OCI-M2 (cell line): ENCODE measurements around the gene SPACA7.
"Not testable (repeated sequence)": the region's sequence is repeated elsewhere in the genome, so short reads cannot be mapped to it uniquely, and the experiment has no call there.

ENCODE experiments used
- DNase-seq: peaks from one replicate; lab custom pipeline; 2025; ENCODE audit not compliant: unreplicated experiment; lab: John Stamatoyannopoulos, UW

Gene SPACA7

GRCh38 chr13:112416647-112417046 is 40.5 kb downstream of the SPACA7 start:
- no peak for DNase-seq

GRCh38 chr13:112417079-112417478 is 40.9 kb downstream of the SPACA7 start:
- DNase-seq, result no peak

GRCh38 chr13:112424098-112424497 is 47.9 kb downstream of the SPACA7 start:
- DNase-seq, result no peak

- DNase-seq, result no peak
These were observed 52.5 kb downstream of the SPACA7 start for GRCh38 chr13:112428704-112429103.

DNA sequence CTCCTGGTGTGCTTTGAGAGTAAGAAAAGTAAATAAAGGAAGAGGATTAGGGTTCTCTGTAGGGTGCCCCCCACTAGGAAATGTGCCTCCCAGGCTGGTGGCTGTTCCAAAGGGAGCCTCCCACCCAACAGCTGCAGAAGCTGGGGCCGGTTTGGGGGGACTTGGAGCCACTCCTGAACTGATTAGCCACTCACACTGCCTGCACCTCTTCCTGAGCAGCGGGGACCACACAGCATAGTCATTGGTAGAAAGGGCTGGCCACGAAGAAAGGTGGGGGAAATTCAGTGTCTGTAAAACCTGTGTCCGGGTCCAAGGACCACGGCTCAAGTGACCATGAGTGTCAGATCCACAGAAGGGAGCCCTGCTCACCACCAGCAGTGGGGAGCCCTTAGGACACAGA is 55.6 kb downstream of the SPACA7 start:
- no peak for DNase-seq

- DNase-seq, result not testable (repeated sequence)
These were observed 56.6 kb downstream of the SPACA7 start for GRCh38 chr13:112432734-112433133.

DNA sequence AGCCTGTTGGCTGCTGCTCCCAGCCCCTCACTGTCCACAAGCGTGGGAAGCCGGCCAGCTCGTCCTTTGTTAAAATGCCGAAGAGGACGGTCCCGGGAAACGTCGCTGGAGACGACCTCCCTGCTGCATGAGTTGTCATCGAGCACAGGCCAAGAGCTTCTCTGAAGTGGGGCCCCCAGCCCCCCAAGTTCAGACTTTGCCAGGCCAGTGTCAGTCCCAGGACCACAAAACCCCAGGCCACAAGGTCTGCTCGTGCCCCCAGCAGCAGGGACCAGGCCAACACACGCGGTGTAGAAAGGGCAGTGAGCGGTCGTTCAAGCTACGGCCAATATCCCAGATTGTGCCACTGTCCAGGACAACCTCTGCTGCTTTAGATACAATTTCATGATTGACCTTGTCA is 57.4 kb downstream of the SPACA7 start:
- not testable (repeated sequence) for DNase-seq

DNA sequence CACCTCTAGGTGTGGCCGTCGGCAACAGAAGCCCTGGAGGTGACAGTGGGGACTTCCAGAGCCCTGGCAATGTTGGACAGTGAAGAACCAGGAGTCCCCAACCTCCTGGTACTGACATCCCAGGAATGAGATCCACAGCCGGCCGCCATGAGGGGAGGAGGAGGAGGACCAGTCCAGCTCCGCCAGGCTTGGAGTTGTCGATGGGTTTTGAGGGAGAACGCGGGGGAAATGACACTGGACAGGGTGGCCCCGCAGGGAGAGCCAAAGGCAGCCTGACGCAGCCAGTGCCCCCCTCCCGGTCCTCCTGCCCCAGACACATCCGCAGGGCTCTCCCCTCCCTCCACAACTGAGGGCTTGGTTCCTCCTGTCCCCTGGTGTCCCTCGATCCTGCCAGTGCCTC is 57.9 kb downstream of the SPACA7 start:
- DNase-seq, result no peak

GRCh38 chr13:112434937-112435523 is 58.9 kb downstream of the SPACA7 start:
- no peak for DNase-seq

- no peak for DNase-seq
These were observed 59.8 kb downstream of the SPACA7 start for GRCh38 chr13:112435973-112436372.

DNA sequence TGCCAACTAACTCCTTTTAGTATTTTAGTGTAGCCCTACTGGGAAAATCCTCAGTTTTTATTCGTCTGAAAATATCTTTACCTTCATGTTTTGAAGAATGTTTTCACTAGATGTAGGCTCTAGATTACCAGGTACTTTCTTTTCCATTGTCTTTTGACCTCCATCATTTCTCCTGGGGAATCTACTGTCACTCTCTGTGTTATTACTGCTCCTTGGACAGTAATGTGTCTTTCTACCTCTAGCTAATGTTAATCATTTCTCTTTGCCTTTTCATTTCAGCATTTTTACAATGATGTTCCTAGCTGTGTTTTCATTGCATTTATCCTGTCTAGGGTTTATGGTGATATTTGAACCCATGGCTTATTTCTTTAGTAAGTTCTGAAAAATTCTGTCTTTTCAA is 61.9 kb downstream of the SPACA7 start:
- DNase-seq, result no peak

GRCh38 chr13:112438515-112438914 is 62.4 kb downstream of the SPACA7 start:
- DNase-seq, result no peak

- DNase-seq, result no peak
These were observed 65.1 kb downstream of the SPACA7 start for GRCh38 chr13:112441226-112441625.

- no peak for DNase-seq
These were observed 65.7 kb downstream of the SPACA7 start for GRCh38 chr13:112441779-112442310.

- no peak for DNase-seq
These were observed 66.4 kb downstream of the SPACA7 start for GRCh38 chr13:112442483-112443090.

- no peak for DNase-seq
These were observed 67.2 kb downstream of the SPACA7 start for GRCh38 chr13:112443191-112443994.

- DNase-seq, result no peak
These were observed 67.8 kb downstream of the SPACA7 start for GRCh38 chr13:112443995-112444311.

GRCh38 chr13:112444416-112445399 is 68.6 kb downstream of the SPACA7 start:
- no peak for DNase-seq

DNA sequence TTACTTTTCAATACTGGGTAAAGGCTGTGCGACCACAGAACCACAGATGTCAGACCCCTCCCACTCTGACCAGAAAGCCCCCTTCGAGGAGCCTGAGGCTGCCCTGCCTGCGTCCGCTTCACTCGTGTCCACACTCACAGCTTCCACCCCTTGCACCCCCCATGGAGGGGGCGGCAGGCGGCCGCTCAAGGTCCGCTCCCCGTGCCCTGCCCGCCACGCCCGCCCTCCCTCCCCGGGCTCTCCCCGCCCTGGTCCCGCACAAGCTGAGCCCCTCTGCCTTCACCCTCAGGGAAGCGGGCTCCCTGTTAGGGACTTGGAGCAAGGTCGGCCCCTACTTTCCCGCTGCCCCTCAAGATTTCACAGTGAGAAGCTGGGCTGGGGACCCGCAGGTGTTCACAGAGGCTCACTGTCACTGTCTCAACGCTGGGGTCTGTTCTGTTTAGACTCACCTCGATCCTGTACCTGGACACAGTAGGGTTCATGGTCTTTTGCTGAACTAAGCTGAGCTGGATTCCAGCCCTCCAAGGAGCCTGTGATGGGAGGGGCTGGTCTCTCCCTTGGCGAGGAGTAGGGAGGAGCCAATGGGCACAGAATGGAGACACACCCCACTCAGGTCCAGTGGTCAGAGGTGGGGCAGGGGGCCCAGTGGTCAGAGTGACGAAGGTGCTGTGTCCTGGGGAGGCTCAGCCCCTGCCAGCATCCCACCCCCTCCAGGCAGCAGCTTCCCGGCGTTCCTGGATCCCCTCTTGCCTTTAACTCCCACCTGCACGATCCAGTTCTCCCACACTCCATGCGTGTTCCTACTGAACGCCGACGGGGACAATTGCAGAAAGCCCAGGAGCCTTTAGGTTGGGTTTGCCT is 69.5 kb downstream of the SPACA7 start:
- DNase-seq, result no peak

DNA sequence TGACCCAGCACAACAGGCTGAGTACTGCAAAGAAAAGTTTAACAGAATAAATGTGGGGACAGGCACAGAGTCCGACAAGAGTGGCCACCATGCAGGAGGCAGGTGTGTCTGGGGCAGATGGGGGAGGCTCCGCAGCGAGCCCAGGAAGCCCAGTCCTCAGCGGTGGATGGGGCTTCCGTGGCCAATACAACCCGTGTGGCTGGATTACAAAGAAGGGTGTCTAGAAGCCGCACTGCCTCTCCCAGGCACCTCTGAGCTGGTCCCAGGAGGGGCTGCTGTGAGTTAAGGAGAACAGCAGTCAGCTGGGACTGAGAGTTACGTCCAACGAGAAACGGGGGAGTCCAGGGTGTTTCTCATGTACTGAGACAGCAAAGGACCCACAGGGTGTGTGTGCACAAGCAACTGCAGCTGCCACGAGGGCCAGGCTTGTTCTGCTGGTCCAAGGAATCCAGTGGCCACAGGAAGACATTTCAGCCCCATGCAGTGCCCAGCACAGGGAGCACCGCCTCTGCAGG is 70.2 kb downstream of the SPACA7 start:
- no peak for DNase-seq
